DOHH2 (cell line): ENCODE measurements around the gene FUNDC2.

Source experiments
- H3F3A ChIP-seq: fragments of 200-600 bp; sonication (generic), shearing (Covaris generic); 2 replicates; pipeline ENCODE4 v1.6.0; 2016; ENCODE audit warnings: antibody characterized with exemption, mild to moderate bottlenecking; ENCODE audit not compliant: control insufficient read depth, insufficient read depth
- H3K27ac ChIP-seq: fragments of 200-600 bp; sonication (generic); 2 replicates; pipeline ENCODE4 v1.5.1; 2014; ENCODE audit warnings: low read depth, mild to moderate bottlenecking, low read length, moderate library complexity
- H3K27me3 ChIP-seq: fragments of 200-600 bp; sonication (generic); 2 replicates; pipeline ENCODE4 v1.6.1; 2014; ENCODE audit warnings: mild to moderate bottlenecking, low read length, mixed read lengths; ENCODE audit not compliant: control insufficient read depth
- H3K36me3 ChIP-seq: fragments of 200-600 bp; sonication (generic); 2 replicates; pipeline ENCODE4 v1.6.1; 2014; ENCODE audit warnings: mild to moderate bottlenecking, low read length, moderate library complexity, mixed read lengths; ENCODE audit not compliant: control insufficient read depth
- H3K4me1 ChIP-seq: fragments of 200-600 bp; sonication (generic); 2 replicates; pipeline ENCODE4 v1.6.1; 2014; ENCODE audit warnings: mild to moderate bottlenecking, low read length, mixed read lengths; ENCODE audit not compliant: control insufficient read depth
- H3K4me2 ChIP-seq: fragments of 200-600 bp; sonication (generic); 2 replicates; pipeline ENCODE4 v1.6.0; 2014; ENCODE audit warnings: mild to moderate bottlenecking, low read length, moderate library complexity
- H3K4me3 ChIP-seq: fragments of 200-600 bp; sonication (generic); 2 replicates; pipeline ENCODE4 v1.5.1; 2014; ENCODE audit warnings: mild to moderate bottlenecking, low read length, mixed read lengths
- H3K79me2 ChIP-seq: fragments of 200-600 bp; sonication (generic); 2 replicates; pipeline ENCODE4 v1.6.1; 2014; ENCODE audit warnings: mild to moderate bottlenecking, low read length, mixed read lengths; ENCODE audit not compliant: control insufficient read depth
- H3K9me2 ChIP-seq: fragments of 200-600 bp; sonication (generic); replicated peaks from 2 replicates; pipeline ENCODE4 v1.6.1; 2014; ENCODE audit warnings: mild to moderate bottlenecking, low read length, mixed read lengths; ENCODE audit not compliant: control insufficient read depth
- H3K9me3 ChIP-seq: fragments of 200-600 bp; sonication (generic); 2 replicates; pipeline ENCODE4 v1.6.1; 2014; ENCODE audit warnings: antibody characterized with exemption, low read length, mixed read lengths; ENCODE audit not compliant: control insufficient read depth, insufficient read depth
- H4K20me1 ChIP-seq: fragments of 200-600 bp; sonication (generic); 2 replicates; pipeline ENCODE4 v1.6.0; 2014; ENCODE audit warnings: low read depth, mild to moderate bottlenecking, antibody characterized with exemption, low read length, moderate library complexity; ENCODE audit not compliant: control insufficient read depth, insufficient read depth
- EZH2phosphoT487 ChIP-seq: fragments of 200-600 bp; sonication (generic); IDR thresholded peaks from 2 replicates; pipeline ENCODE4 v1.6.1; 2017; ENCODE audit warnings: borderline replicate concordance, mild to moderate bottlenecking, antibody characterized with exemption, low read length, moderate library complexity, mixed read lengths
- TF ChIP-seq, protein P1 (sequence below): fragments of 200-600 bp; sonication (generic); IDR thresholded peaks from one replicate; pipeline ENCODE4 v1.5.1; 2014; ENCODE audit warnings: antibody characterized with exemption, mild to moderate bottlenecking, low read depth, low read length; ENCODE audit not compliant: poor library complexity, severe bottlenecking

FUNDC2 gene

GRCh38 chrX:155068165-155068564, 41.5 kb downstream of the FUNDC2 start:
- Histone ChIP-seq H3K9me3 (no peaks in the 10 kb centered on the region), H3K4me3 (peak overlapping the region; percentile 94; the same call in 1 of the 2 replicates), H3F3A (no peaks in the 10 kb centered on the region), H3K4me1 (peaks cover 26% of the 10 kb centered on the region), H3K9me2 (no peaks in the 10 kb centered on the region), H3K79me2 (peaks cover 70% of the 10 kb centered on the region), H3K27me3 (no peaks in the 10 kb centered on the region), H3K27ac (no peak overlapping the region), H3K36me3 (peaks cover 18% of the 10 kb centered on the region), H3K4me2 (peak overlapping the region; percentile 78), H4K20me1 (no peaks in the 10 kb centered on the region)
- TF ChIP-seq, protein P1, sequence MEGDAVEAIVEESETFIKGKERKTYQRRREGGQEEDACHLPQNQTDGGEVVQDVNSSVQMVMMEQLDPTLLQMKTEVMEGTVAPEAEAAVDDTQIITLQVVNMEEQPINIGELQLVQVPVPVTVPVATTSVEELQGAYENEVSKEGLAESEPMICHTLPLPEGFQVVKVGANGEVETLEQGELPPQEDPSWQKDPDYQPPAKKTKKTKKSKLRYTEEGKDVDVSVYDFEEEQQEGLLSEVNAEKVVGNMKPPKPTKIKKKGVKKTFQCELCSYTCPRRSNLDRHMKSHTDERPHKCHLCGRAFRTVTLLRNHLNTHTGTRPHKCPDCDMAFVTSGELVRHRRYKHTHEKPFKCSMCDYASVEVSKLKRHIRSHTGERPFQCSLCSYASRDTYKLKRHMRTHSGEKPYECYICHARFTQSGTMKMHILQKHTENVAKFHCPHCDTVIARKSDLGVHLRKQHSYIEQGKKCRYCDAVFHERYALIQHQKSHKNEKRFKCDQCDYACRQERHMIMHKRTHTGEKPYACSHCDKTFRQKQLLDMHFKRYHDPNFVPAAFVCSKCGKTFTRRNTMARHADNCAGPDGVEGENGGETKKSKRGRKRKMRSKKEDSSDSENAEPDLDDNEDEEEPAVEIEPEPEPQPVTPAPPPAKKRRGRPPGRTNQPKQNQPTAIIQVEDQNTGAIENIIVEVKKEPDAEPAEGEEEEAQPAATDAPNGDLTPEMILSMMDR: no peak
- no peak for TF ChIP-seq EZH2phosphoT487

GRCh38 chrX:155069414-155069813, 42.8 kb downstream of the FUNDC2 start:
- no peaks in the 10 kb centered on the region for H3K9me3 ChIP-seq
- H3K27ac ChIP-seq: no peak overlapping the region
- no peaks in the 10 kb centered on the region for H3K27me3 ChIP-seq
- H3K4me1 ChIP-seq: peaks cover 37% of the 10 kb centered on the region
- H3K4me3 ChIP-seq: peak overlapping the region; percentile 94
- TF ChIP-seq, protein P1: no peak
- TF ChIP-seq EZH2phosphoT487: no peak
- H3K79me2 ChIP-seq: peaks cover 82% of the 10 kb centered on the region
- H4K20me1 ChIP-seq: no peaks in the 10 kb centered on the region
- peaks cover 31% of the 10 kb centered on the region for H3K36me3 ChIP-seq
- H3K9me2 ChIP-seq: no peaks in the 10 kb centered on the region
- H3F3A ChIP-seq: no peaks in the 10 kb centered on the region
- peak overlapping the region; percentile 78 for H3K4me2 ChIP-seq

DNA sequence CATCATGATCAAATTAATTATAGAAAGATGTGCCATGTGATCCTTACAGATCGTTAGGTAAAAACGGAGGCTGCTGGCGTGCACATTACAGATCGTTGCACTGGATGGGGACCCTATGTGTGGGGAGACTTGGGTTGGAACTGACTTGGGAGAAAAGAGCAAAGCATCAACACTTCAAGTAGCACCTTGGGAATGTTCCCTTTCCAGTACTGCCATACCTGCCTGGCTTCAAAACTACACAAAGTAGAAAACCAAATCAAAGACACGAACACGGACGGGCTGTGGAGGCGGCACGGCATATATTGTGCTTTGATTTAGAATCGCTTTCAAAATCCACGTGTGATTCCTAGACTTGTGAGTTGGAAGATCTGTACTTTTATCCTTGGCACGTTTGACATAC, 43.4 kb downstream of the FUNDC2 start:
- H4K20me1 ChIP-seq: no peaks in the 10 kb centered on the region
- TF ChIP-seq, protein P1: no peak
- TF ChIP-seq EZH2phosphoT487: no peak
- H3K9me2 ChIP-seq: no peaks in the 10 kb centered on the region
- peaks cover 85% of the 10 kb centered on the region for H3K79me2 ChIP-seq
- no peaks in the 10 kb centered on the region for H3F3A ChIP-seq
- no peaks in the 10 kb centered on the region for H3K9me3 ChIP-seq
- H3K4me3 ChIP-seq: peak overlapping the region; percentile 94
- no peaks in the 10 kb centered on the region for H3K27me3 ChIP-seq
- peaks cover 36% of the 10 kb centered on the region for H3K36me3 ChIP-seq
- H3K4me2 ChIP-seq: peak overlapping the region; percentile 78
- H3K4me1 ChIP-seq: peaks cover 37% of the 10 kb centered on the region
- peak overlapping the region; percentile 71 for H3K27ac ChIP-seq

DNA sequence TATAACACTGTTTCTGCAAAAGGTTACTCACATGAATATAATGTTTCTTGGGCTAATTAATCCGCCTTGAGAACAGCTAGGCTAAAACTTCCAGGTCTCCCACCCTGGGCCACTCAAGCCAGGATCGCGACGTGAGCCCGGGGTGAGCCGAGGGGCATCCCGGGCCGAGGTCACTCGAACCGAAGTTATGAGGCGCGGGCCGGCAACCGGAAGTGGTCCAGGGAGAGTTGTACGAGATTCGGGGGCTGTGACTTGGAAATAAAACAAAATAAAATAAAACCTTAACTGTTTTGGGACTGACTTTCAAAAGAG, 44.0 kb downstream of the FUNDC2 start:
- Histone ChIP-seq H3K27me3 (no peaks in the 10 kb centered on the region), H3K27ac (peak overlapping the region; percentile 71), H3K4me2 (peak overlapping the region; percentile 78), H3K79me2 (peaks cover 85% of the 10 kb centered on the region), H3K9me3 (no peaks in the 10 kb centered on the region), H3K36me3 (peaks cover 42% of the 10 kb centered on the region), H3F3A (no peaks in the 10 kb centered on the region), H4K20me1 (no peaks in the 10 kb centered on the region), H3K9me2 (no peaks in the 10 kb centered on the region), H3K4me3 (peak overlapping the region; percentile 94), H3K4me1 (peaks cover 37% of the 10 kb centered on the region)
- TF ChIP-seq, protein P1: no peak
- TF ChIP-seq EZH2phosphoT487: no peak
